Cardiac muscle cell (in vitro differentiated cells and primary cell): ENCODE measurements around the gene TTC9C. TPM values are rescaled to one million over a fixed set of nuclear protein-coding genes. Genes with fewer than 3 reads are reported as not detected.

Source experiments
- DNase-seq, 2 donors: peaks; one replicate each; pipeline versions ENCODE4 v3.0.0 to v3.0.0-alpha.2; 2010 to 2017; ENCODE audit warnings: low read depth in 1 of 2, low spot score in 1 of 2
- H3K27ac ChIP-seq: fragments of 200-600 bp; sonication (generic); 2 replicates; pipeline ENCODE4 v1.5.1; 2016
- H3K27me3 ChIP-seq: fragments of 200-600 bp; sonication (generic); 2 replicates; pipeline ENCODE4 v1.6.0; 2016; ENCODE audit warnings: control low read depth
- H3K36me3 ChIP-seq: fragments of 200-600 bp; sonication (generic); 2 replicates; pipeline ENCODE4 v1.5.1; 2016; ENCODE audit warnings: control low read depth
- H3K4me1 ChIP-seq: fragments of 200-600 bp; sonication (generic); 2 replicates; pipeline ENCODE4 v1.8.1; 2017; ENCODE audit warnings: low read depth, mild to moderate bottlenecking, mixed run types
- H3K4me3 ChIP-seq: fragments of 200-600 bp; sonication (generic); 2 replicates; pipeline ENCODE4 v1.5.1; 2016; ENCODE audit warnings: mild to moderate bottlenecking
- H3K9me3 ChIP-seq: fragments of 200-600 bp; sonication (generic); 2 replicates; pipeline ENCODE4 v1.5.1; 2017; ENCODE audit warnings: low read depth, mild to moderate bottlenecking, control low read depth
- polyA plus RNA-seq: library from polyadenylated mRNA; unstranded; fragments of >200 nt; fragmentation: Nextera tagmentation; extraction: Ambion mirVana; gene quantifications from 2 replicates; pipeline ENCODE4 v1.2.1, GENCODE V29; 2016
- total RNA-seq: library from RNA; depleted of rRNA; stranded (reverse); fragments of >200 nt; gene quantifications from 2 replicates; pipeline ENCODE4 v1.2.3, GENCODE V29; 2016
- TF ChIP-seq, protein P1 (sequence below): IDR thresholded peaks from 2 replicates; pipeline ENCODE4 v1.5.1; 2012; ENCODE audit warnings: low read depth, mild to moderate bottlenecking, low read length

The TTC9C gene
- total and polyA plus RNA-seq, 2 experiments from 2014 or later: 37.3 to 39.0 TPM

DNA sequence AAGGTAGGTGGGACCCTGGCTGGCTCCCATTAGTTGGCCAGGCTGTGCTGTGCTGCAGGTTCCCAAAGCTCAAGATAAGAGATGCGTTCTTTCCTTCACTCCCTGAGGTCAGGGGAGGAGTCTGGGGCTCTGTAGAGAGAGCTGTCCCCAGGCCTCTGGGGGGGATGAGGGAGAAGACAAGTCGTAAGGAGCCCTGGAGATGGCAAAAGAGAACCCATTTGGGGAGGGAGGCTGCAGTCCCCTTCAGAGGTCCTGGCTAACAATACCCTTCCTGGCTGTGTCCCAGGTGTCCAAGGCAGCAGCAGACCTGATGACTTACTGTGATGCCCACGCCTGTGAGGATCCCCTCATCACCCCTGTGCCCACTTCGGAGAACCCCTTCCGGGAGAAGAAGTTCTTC is 19.9 kb upstream of the TTC9C start:
- Histone ChIP-seq H3K9me3 (no peaks in the 10 kb centered on the region), H3K36me3 (peaks cover 19% of the 10 kb centered on the region), H3K4me1 (peaks cover 25% of the 10 kb centered on the region), H3K27me3 (no peaks in the 10 kb centered on the region), H3K4me3 (peak overlapping the region; percentile 32), H3K27ac (peak overlapping the region; percentile 99)
- no peak for DNase-seq
- TF ChIP-seq, protein P1, sequence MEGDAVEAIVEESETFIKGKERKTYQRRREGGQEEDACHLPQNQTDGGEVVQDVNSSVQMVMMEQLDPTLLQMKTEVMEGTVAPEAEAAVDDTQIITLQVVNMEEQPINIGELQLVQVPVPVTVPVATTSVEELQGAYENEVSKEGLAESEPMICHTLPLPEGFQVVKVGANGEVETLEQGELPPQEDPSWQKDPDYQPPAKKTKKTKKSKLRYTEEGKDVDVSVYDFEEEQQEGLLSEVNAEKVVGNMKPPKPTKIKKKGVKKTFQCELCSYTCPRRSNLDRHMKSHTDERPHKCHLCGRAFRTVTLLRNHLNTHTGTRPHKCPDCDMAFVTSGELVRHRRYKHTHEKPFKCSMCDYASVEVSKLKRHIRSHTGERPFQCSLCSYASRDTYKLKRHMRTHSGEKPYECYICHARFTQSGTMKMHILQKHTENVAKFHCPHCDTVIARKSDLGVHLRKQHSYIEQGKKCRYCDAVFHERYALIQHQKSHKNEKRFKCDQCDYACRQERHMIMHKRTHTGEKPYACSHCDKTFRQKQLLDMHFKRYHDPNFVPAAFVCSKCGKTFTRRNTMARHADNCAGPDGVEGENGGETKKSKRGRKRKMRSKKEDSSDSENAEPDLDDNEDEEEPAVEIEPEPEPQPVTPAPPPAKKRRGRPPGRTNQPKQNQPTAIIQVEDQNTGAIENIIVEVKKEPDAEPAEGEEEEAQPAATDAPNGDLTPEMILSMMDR: no peak

DNA sequence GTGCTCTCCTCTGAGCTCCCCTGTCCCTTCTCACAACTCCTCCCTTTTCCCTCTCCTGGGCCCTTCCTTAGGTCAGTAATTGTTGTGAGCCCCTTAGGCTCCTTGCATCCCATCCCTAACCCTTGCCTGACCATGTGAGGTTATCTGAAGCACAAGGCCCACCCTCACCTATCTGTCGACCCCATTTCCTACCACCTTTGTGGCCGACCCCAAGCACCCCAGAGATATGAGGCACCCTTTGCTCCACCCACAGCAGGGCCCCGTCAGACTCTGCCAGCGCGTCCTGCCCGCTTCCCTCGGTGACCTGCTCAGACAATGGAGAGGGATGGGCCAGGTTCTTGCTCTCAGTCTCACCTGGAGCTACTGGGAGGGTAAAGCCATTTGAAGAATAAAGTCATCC is 19.5 kb upstream of the TTC9C start:
- Histone ChIP-seq H3K27ac (peak overlapping the region; percentile 99), H3K4me3 (peak overlapping the region; percentile 32), H3K9me3 (no peaks in the 10 kb centered on the region), H3K27me3 (no peaks in the 10 kb centered on the region), H3K4me1 (peaks cover 25% of the 10 kb centered on the region), H3K36me3 (peaks cover 20% of the 10 kb centered on the region)
- no peak for DNase-seq
- TF ChIP-seq, protein P1: no peak

DNA sequence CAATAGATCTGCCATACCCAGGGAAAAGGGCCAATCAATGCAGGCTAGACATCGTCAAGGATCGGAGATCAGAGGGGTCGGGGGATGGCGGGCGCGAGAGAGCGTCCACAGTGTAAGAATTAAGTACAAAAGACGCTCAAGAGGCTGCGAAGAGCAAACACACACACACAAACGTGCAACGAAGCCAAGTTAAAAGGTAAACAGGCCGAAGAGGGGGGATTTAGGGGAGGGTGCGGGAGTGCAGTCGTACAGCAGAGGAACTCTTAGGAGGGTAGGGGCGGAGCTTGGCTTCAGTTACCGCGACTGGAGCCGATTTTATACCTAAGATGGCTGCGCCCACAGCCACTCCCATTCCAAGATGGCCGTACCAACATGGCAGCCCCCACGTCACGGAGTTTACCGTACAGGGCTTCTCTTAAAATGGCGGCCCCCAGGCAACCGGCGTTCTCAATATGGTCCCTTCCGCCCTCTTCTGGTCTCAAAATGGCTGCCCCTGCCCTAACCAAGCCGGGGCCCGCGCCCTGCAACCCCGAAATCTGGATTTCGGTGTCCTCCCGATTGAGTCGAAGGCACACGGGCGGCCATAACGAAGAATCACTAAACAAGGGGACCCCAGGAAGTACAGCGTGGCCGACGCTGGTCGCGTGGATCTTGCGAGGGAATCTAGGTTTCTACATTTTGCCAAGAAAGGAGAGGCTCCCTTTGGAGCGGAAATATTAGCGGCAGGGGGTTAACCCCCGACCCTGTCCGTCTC is 18.9 kb upstream of the TTC9C start:
- peaks cover 27% of the 10 kb centered on the region for H3K36me3 ChIP-seq
- TF ChIP-seq, protein P1: no peak
- H3K4me1 ChIP-seq: peaks cover 25% of the 10 kb centered on the region
- H3K27me3 ChIP-seq: no peaks in the 10 kb centered on the region
- H3K4me3 ChIP-seq: peak overlapping the region; percentile 32
- peak overlapping the region; percentile 99 for H3K27ac ChIP-seq
- peak; percentile 99 for DNase-seq
- no peaks in the 10 kb centered on the region for H3K9me3 ChIP-seq

DNA sequence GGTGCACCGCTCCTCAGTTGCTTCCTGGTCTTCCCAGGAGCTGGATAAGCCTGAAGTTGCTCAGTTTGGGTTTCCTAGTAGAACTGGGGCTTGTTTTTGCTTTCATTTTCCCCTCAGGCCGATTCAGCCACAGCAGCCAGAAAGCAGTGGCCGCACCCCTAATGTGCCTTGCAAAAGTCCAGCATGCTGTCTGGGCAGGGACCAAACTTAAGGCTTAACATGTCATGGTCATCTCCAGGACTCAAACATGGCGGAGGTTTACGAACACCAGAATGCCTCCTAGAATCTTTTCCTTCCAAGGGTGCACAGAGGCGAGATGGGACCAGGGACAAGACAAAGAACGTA is 18.3 kb upstream of the TTC9C start:
- H3K27me3 ChIP-seq: no peaks in the 10 kb centered on the region
- H3K36me3 ChIP-seq: peaks cover 32% of the 10 kb centered on the region
- DNase-seq: peak in 1 of 2 donors; percentile 48
- no peaks in the 10 kb centered on the region for H3K9me3 ChIP-seq
- H3K27ac ChIP-seq: peak overlapping the region; percentile 99
- TF ChIP-seq, protein P1: no peak
- H3K4me1 ChIP-seq: peaks cover 25% of the 10 kb centered on the region
- H3K4me3 ChIP-seq: peak overlapping the region; percentile 32

DNA sequence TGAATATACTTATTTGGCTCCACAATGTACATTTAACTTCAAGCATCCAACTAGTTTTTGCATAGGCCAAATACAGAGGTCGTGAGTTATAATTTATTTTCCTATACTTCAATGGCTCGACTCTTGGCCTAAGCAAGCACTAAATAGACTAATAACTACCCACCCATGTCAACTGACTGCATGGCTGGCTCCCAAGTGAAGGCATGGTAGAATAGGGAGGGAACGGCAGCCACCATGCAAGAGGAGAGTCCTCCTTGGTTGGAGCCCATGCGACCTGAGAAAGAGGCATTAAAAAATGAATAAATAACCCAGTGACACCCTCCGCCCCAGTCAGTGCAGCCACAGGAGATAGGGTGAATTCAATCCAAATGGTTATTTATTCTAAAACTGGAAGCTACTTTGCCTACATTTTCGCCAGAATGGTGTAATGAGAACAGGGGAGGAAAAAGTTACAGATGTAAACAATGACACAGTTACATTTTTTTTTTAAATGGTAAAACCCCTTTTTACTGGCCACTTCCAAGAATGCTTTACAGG is 15.9 kb upstream of the TTC9C start:
- H3K27me3 ChIP-seq: no peaks in the 10 kb centered on the region
- H3K9me3 ChIP-seq: no peaks in the 10 kb centered on the region
- H3K36me3 ChIP-seq: peaks cover 56% of the 10 kb centered on the region
- H3K4me1 ChIP-seq: peaks cover 11% of the 10 kb centered on the region
- no peak overlapping the region for H3K27ac ChIP-seq
- no peak overlapping the region for H3K4me3 ChIP-seq
- no peak for DNase-seq
- TF ChIP-seq, protein P1: no peak
